B cell (primary cell): ENCODE results near the gene MEG3. TPM values are rescaled to one million over a fixed set of nuclear protein-coding genes. Genes with fewer than 3 reads are reported as not detected.

Experiments used
- ATAC-seq: fragments of 200-7000 bp; cut with Tn5 transposase; one replicate; pipeline ENCODE4 v1.10.0; 2021; ENCODE audit warnings: low read depth, mild to moderate bottlenecking, moderate number of reproducible peaks, moderate library complexity
- CTCF ChIA-PET: fragments of 350-600 bp; sonication (Branson Sonifier 250); formaldehyde crosslinking; loops from one replicate; lab custom pipeline; 2021; ENCODE audit warnings: antibody characterized with exemption, inconsistent platforms; lab: Charles Lee
- POLR2A ChIA-PET: fragments of 350-600 bp; sonication (Branson Sonifier 250); formaldehyde crosslinking; loops from one replicate; lab custom pipeline; 2021; ENCODE audit warnings: antibody characterized with exemption; lab: Charles Lee
- DNase-seq: peaks from one replicate; pipeline ENCODE4 v3.0.0; 2013
- H2AFZ ChIP-seq: 2 replicates; pipeline ENCODE4 v1.6.1; 2012; ENCODE audit warnings: mild to moderate bottlenecking, low read depth, low read length; ENCODE audit not compliant: insufficient read depth, poor library complexity, severe bottlenecking
- H3K27ac ChIP-seq, 2 donors: 1 replicate in 1 of 2; 2 replicates in 1 of 2; pipeline ENCODE4 v1.5.1; 2012 to 2013; ENCODE audit warnings: low read length in 2 of 2, mild to moderate bottlenecking in 2 of 2, moderate library complexity in 1 of 2
- H3K27me3 ChIP-seq, 4 experiments: fragments of 200-600 bp in 1 of 4; sonication (generic) in 1 of 4; replicated peaks in 1 of 4; 1 replicate in 2 of 4; 2 replicates in 2 of 4; pipeline versions ENCODE4 v1.6.1 to v1.7.0; 2013 to 2016; ENCODE audit warnings: low read length in 3 of 4, mild to moderate bottlenecking in 2 of 4, mixed read lengths in 1 of 4, moderate library complexity in 1 of 4; ENCODE audit not compliant: insufficient read depth in 4 of 4, control insufficient read depth in 3 of 4; ENCODE audit errors: control extremely low read depth in 1 of 4
- H3K36me3 ChIP-seq, 2 experiments: replicated peaks in 1 of 2; 1 replicate in 1 of 2; 2 replicates in 1 of 2; pipeline versions ENCODE4 v1.6.1 to v1.7.1; 2013; ENCODE audit warnings: low read length in 1 of 2; ENCODE audit not compliant: insufficient read depth in 2 of 2, control insufficient read depth in 1 of 2; ENCODE audit errors: control extremely low read depth in 1 of 2, extremely low read depth in 1 of 2
- H3K4me1 ChIP-seq, 2 donors: fragments of 200-600 bp in 1 of 2; sonication (generic) in 1 of 2; 1 replicate in 1 of 2; 2 replicates in 1 of 2; pipeline versions ENCODE4 v1.5.1 to v1.6.1; 2013 to 2017; ENCODE audit warnings: low read length in 2 of 2; ENCODE audit not compliant: control insufficient read depth in 2 of 2, insufficient read depth in 2 of 2
- H3K4me2 ChIP-seq: replicated peaks from 2 replicates; pipeline ENCODE3; 2012; ENCODE audit warnings: mild to moderate bottlenecking, low read depth, low read length; ENCODE audit not compliant: poor library complexity, severe bottlenecking
- H3K4me3 ChIP-seq, 5 experiments: fragments of 200-600 bp in 1 of 5; sonication (generic) in 1 of 5; 1 replicate in 3 of 5; 2 replicates in 2 of 5; pipeline versions ENCODE4 v1.5.1 to v1.7.0; 2011 to 2016; ENCODE audit warnings: low read length in 4 of 5, mild to moderate bottlenecking in 4 of 5, low read depth in 2 of 5, control low read depth in 1 of 5, moderate library complexity in 1 of 5; ENCODE audit not compliant: insufficient read depth in 1 of 5; ENCODE audit errors: control extremely low read depth in 1 of 5, extremely low read depth in 1 of 5
- H3K79me2 ChIP-seq: fragments of 200-600 bp; sonication (generic); one replicate; pipeline ENCODE4 v1.6.0; 2016; ENCODE audit warnings: low read length; ENCODE audit not compliant: control insufficient read depth, insufficient read depth
- H3K9ac ChIP-seq: fragments of 200-600 bp; sonication (generic); 2 replicates; pipeline ENCODE4 v1.6.1; 2017; ENCODE audit warnings: mild to moderate bottlenecking, low read length, moderate library complexity
- H3K9me3 ChIP-seq, 3 donors: one replicate each; pipeline versions ENCODE4 v1.6.1 to v1.7.1; 2013; ENCODE audit warnings: low read length in 2 of 3; ENCODE audit not compliant: control insufficient read depth in 2 of 3, insufficient read depth in 1 of 3; ENCODE audit errors: control extremely low read depth in 1 of 3
- H4K20me1 ChIP-seq: 2 replicates; pipeline ENCODE4 v1.6.0; 2012; ENCODE audit warnings: mild to moderate bottlenecking, low read length; ENCODE audit not compliant: insufficient read depth, control insufficient read depth, poor library complexity, severe bottlenecking
- H3K27ac Mint-ChIP-seq: one replicate; pipeline ENCODE4 v1.8.0; 2021; ENCODE audit warnings: mixed read lengths
- H3K27me3 Mint-ChIP-seq: one replicate; pipeline ENCODE4 v1.8.0; 2021; ENCODE audit warnings: mixed read lengths
- H3K4me1 Mint-ChIP-seq: one replicate; pipeline ENCODE4 v1.8.0; 2021; ENCODE audit warnings: mixed read lengths
- H3K4me3 Mint-ChIP-seq: one replicate; pipeline ENCODE4 v1.8.0; 2021; ENCODE audit warnings: mixed read lengths
- H3K9me3 Mint-ChIP-seq: one replicate; pipeline ENCODE4 v1.8.0; 2022; ENCODE audit warnings: mixed read lengths; ENCODE audit not compliant: insufficient read depth
- EZH2 ChIP-seq: IDR thresholded peaks from 2 replicates; pipeline ENCODE4 v1.6.1; 2012; ENCODE audit warnings: borderline replicate concordance, low read depth, mild to moderate bottlenecking, moderate library complexity, low read length; ENCODE audit not compliant: insufficient read depth, poor library complexity, severe bottlenecking
- WGBS: methylation state at CpG from one replicate; pipeline ENCODE4 v1.1.5; 2013; ENCODE audit warnings: missing lambda C conversion rate; ENCODE audit not compliant: insufficient coverage; 5-methylcytosine and 5-hydroxymethylcytosine counted together
- intact Hi-C: fragments of 100-400 bp; cut with micrococcal nuclease; formaldehyde crosslinking; loops from one replicate; pipeline ENCODE4 v1.10.0; 2022
- polyA plus RNA-seq: library from polyadenylated mRNA; depleted of rRNA; stranded (reverse); fragments of >200 nt; gene quantifications from 2 replicates; pipeline ENCODE4 v1.2.3, GENCODE V29; 2012
- total RNA-seq, 2 donors: library from RNA; stranded (reverse); fragments of 120-200 nt in 1 of 2; gene quantifications; 1 replicate in 1 of 2; 2 replicates in 1 of 2; pipeline versions ENCODE4 v1.2.3 to v1.2.4, GENCODE V29; 2013 to 2022
- TF ChIP-seq, protein P1 (sequence below): fragments of 200-600 bp; IDR thresholded peaks from one replicate; pipeline ENCODE4 v1.8.0; 2022; ENCODE audit warnings: antibody characterized with exemption, mild to moderate bottlenecking

Gene MEG3
- total and polyA plus RNA-seq, 2 donors (not counting 1 experiment from before 2014, with no cell fraction given), result 0.13 TPM; not detected in 1

GRCh38 chr14:100816286-100816949 is 9.5 kb upstream of the MEG3 start:
- H4K20me1 ChIP-seq, result no peaks in the 10 kb centered on the region
- ATAC-seq, result no peak
- H3K27ac ChIP-seq, result no peak overlapping the region
- WGBS, result 59% methylated on average over 3 of the region's 5 CpGs
- intact Hi-C loops, result no loop called here
- H3K27me3 Mint-ChIP-seq, result peaks cover 8% of the 10 kb centered on the region
- peaks cover 0 to 19% (median 0%) of the 10 kb centered on the region in 3 donors for H3K9me3 ChIP-seq
- no peaks in the 10 kb centered on the region for H3K4me1 Mint-ChIP-seq
- no peak overlapping the region for H3K4me3 ChIP-seq
- POLR2A ChIA-PET, result no interaction called here
- no peak for DNase-seq
- CTCF ChIA-PET, result no interaction called here
- no peak overlapping the region for H3K9ac ChIP-seq
- H3K36me3 ChIP-seq, result no peaks in the 10 kb centered on the region
- no peak overlapping the region for H3K27ac Mint-ChIP-seq
- H2AFZ ChIP-seq, result no peak overlapping the region
- no peak overlapping the region for H3K4me2 ChIP-seq
- H3K9me3 Mint-ChIP-seq, result no peaks in the 10 kb centered on the region
- H3K4me1 ChIP-seq, result no peaks in the 10 kb centered on the region
- H3K4me3 Mint-ChIP-seq, result no peak overlapping the region
- H3K27me3 ChIP-seq, result peaks cover 0 to 4% (median 0%) of the 10 kb centered on the region in 4 experiments
- TF ChIP-seq EZH2, result no peak
- H3K79me2 ChIP-seq, result no peaks in the 10 kb centered on the region

DNA sequence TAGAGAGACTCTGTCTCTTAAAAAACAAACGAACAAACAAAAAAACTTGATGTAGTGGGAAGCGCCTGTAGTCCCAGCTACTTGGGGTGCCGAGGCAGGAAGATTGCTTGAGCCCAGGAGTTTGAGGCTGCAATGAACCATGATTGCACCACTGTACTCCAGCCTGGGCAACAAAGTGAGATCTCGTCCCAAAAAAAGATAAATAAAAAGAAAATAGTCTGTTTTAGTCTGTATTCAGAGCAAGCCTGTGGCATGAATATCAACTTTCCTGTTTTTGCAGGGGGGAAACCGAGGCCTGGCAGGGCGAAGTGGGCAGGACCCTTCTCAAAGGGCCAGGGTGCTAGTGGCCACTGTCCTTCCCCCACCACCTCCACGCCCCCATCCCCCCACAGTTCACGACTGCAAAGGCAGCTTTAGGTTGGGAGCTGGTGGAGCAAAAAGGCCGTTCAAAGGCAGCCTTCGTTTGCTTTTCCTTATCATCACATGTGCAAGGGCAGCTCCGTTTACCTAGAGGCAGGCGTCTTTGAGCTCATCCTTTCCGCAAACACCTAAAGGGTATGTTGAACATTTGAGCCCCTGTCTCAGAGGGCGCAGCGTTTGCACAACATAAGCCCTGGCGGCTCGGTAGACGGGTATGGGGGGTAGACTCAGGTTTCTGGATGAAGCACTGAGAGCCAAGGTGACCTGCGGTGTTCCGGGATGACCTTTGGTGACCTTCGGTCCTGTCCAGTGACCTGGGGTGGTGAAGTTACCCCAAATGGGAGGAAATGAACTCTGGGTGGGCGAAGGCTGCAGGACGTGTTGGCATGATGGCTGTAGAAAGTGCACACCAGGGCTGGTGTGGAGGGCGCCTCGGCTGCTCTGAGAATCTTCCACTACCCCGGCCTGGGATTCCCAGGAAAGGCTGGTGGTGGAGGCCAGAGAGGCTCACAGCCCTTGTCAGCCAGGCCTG is 8.7 kb upstream of the MEG3 start:
- no peaks in the 10 kb centered on the region for H3K79me2 ChIP-seq
- H2AFZ ChIP-seq, result no peak overlapping the region
- Mint-ChIP-seq H3K27me3 (peaks cover 8% of the 10 kb centered on the region), H3K4me3 (no peak overlapping the region), H3K4me1 (no peaks in the 10 kb centered on the region), H3K9me3 (no peaks in the 10 kb centered on the region), H3K27ac (no peak overlapping the region)
- H3K9ac ChIP-seq, result no peak overlapping the region
- ATAC-seq (no peak), DNase-seq (no peak)
- ChIA-PET POLR2A (no interaction called here), CTCF (no interaction called here)
- TF ChIP-seq, protein P1, sequence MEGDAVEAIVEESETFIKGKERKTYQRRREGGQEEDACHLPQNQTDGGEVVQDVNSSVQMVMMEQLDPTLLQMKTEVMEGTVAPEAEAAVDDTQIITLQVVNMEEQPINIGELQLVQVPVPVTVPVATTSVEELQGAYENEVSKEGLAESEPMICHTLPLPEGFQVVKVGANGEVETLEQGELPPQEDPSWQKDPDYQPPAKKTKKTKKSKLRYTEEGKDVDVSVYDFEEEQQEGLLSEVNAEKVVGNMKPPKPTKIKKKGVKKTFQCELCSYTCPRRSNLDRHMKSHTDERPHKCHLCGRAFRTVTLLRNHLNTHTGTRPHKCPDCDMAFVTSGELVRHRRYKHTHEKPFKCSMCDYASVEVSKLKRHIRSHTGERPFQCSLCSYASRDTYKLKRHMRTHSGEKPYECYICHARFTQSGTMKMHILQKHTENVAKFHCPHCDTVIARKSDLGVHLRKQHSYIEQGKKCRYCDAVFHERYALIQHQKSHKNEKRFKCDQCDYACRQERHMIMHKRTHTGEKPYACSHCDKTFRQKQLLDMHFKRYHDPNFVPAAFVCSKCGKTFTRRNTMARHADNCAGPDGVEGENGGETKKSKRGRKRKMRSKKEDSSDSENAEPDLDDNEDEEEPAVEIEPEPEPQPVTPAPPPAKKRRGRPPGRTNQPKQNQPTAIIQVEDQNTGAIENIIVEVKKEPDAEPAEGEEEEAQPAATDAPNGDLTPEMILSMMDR, result no peak
- no peak for TF ChIP-seq EZH2
- H3K4me1 ChIP-seq, result no peaks in the 10 kb centered on the region
- H3K27me3 ChIP-seq, result peaks cover 0 to 4% (median 0%) of the 10 kb centered on the region in 4 experiments
- H3K9me3 ChIP-seq, result peaks cover 0 to 11% (median 0%) of the 10 kb centered on the region in 3 donors
- no peak overlapping the region for H3K27ac ChIP-seq
- H3K4me2 ChIP-seq, result no peak overlapping the region
- H3K4me3 ChIP-seq, result no peak overlapping the region
- intact Hi-C loops, result no loop called here
- no peaks in the 10 kb centered on the region for H3K36me3 ChIP-seq
- H4K20me1 ChIP-seq, result no peaks in the 10 kb centered on the region
- 95% methylated on average over 25 of the region's 26 CpGs for WGBS
